OCI-M2 (cell line): Measurements from ENCODE around the gene ARFGAP1.

Source experiments
- DNase-seq: peaks from one replicate; lab custom pipeline; 2025; ENCODE audit not compliant: unreplicated experiment; lab: John Stamatoyannopoulos, UW

ARFGAP1 gene

DNA sequence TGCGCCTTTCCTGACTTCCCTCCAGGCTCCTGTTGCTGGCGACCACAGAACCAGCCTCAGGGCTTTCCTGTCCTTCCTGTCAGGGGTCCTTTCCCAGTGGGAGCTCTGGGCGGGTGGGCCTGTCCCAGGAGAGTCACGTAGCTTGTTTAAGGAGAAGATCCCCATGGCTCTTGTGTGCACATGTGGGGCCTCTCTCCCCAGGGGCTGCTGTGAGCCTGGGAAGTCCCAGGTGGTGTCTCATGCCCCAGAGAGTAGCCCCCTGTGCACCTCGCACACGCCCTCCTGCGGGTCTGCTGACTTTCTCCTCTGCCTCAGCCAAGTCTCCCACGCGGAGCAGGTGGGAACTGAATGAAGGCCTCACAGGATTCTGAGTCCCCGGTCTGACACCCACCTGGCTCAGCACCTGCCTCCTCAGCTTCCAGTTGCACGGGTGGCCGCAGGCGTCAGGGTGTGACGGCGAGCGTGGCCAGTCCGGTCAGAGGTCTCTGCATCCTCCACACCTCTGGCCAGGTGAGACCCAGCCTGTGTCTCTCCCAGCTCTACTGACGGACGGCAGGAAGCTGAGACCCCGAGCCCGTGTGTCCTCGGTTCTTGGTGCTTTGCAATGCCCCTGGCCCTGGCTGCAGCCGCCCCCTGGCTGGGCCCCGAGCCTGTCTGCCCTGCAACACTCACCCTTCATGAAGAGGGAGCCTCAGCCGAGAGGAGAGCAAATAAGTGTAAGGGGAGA, 12.7 kb upstream of the ARFGAP1 start:
- no peak for DNase-seq

DNA sequence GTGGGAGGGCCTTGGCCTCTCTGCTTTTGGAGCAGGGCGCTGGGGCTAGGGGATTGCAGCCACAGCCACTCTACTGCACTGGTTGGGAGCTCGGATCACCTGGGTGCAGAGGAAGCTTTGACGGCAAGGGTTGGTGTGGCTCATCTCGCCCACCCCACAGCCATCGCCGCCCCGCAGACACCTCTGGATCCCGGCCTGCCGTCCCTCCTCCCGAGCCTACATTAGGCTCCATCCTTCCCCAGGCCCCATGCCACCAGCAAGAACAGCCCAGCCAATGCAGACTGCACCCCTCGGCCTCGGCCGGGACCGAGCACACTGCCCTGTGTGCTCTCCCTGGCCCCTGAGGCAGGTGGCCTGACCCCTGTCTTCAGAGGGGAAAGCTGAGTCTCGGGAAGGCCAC, 12.1 kb upstream of the ARFGAP1 start:
- DNase-seq: no peak

- DNase-seq: no peak
These were observed 11.4 kb upstream of the ARFGAP1 start for GRCh38 chr20:63261060-63261794.

GRCh38 chr20:63261795-63262528, 10.7 kb upstream of the ARFGAP1 start:
- DNase-seq: no peak

- DNase-seq: no peak
These were observed 9.8 kb upstream of the ARFGAP1 start for GRCh38 chr20:63262836-63263235.

DNA sequence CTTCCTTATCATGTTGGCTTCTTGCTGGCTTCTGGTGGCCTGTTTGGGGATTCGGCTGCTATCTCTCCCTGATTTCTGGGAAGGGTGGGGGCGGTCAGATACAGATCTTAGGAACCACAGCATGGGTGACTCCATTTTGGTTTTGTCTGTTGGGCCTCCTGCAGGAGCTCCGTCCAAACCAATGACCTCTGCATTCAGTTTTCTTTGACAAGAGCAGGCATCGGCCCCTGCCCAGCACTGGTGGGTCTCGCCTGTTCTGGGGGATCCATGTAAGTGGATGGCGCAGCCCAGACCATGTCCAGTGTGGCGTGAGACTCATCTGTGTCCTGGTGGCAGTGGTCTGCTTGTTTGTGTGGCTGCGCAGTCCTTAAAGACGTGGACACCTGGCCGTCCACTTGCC, 8.6 kb upstream of the ARFGAP1 start:
- DNase-seq: no peak

DNA sequence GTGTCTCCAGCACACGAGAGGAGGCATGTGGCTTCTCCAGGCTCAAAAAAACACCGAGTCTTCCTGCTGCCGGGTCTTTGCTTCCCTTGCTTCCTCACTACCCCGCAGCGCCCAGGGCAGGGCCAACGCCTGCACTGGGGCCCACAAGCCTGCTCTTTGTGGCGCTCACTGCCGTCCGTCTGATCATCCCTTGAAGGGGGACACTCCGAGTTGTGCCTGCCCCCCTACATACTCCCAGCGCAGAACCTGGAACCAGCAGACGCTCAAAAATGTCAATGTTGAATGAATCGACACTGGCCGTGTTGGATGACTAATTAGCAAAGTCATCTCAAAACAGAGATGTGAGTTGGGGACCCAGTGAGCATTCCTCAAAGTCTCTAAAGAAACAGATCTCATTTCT, 8.1 kb upstream of the ARFGAP1 start:
- DNase-seq: no peak

DNA sequence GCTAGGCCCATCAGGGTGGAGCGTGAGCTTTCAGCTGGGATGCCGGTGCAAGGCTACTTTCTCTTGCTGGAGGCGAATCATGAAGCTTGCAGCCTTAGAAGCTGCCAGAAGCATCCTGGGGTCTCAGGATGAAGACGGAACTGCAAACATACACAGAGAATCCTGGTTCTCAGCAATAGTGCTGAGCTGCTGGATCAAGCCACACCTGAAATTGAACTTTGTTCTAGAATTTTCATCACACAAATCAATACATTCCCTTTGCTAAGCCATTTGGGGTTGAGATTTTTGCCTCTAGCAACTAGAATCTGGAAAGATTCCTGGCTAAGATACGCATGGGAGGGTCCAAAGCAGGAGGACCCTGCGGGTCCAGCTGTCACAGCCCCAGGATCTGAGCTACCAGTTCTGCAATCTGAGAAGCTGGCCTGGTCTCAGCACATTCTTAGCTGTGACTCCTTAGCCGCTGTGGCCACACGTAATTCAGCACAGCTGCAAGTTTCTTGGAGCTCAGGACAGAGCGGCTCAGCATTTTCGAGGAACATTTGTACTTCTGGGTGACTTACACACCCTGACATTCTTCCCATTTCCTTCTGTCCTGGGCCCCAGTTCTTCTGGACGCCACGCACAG, 6.6 kb upstream of the ARFGAP1 start:
- DNase-seq: no peak

- no peak for DNase-seq
These were observed 4.9 kb upstream of the ARFGAP1 start for GRCh38 chr20:63267691-63268090.

GRCh38 chr20:63268256-63268655, 4.4 kb upstream of the ARFGAP1 start:
- DNase-seq: no peak

- no peak for DNase-seq
These were observed 3.8 kb upstream of the ARFGAP1 start for GRCh38 chr20:63268671-63269439.

DNA sequence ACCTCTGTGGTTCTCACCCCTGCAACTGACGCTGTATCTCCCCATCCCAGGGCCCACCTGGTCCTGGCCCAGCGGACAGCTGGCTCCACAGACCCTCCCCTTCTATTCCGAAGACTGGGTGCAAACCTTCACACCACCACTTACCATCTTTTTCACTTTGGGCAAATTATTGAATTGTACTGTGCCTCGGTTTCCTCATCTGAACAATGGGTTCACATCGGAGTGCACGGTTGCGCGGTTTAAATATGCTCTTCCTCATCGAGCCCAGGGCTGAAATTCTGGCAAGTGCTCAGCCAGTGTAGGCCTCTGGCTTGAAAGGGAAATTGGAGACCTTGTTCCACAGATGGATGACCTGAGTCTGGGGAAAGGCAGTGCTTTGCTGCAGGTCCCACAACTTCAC, 2.9 kb upstream of the ARFGAP1 start:
- DNase-seq: no peak

DNA sequence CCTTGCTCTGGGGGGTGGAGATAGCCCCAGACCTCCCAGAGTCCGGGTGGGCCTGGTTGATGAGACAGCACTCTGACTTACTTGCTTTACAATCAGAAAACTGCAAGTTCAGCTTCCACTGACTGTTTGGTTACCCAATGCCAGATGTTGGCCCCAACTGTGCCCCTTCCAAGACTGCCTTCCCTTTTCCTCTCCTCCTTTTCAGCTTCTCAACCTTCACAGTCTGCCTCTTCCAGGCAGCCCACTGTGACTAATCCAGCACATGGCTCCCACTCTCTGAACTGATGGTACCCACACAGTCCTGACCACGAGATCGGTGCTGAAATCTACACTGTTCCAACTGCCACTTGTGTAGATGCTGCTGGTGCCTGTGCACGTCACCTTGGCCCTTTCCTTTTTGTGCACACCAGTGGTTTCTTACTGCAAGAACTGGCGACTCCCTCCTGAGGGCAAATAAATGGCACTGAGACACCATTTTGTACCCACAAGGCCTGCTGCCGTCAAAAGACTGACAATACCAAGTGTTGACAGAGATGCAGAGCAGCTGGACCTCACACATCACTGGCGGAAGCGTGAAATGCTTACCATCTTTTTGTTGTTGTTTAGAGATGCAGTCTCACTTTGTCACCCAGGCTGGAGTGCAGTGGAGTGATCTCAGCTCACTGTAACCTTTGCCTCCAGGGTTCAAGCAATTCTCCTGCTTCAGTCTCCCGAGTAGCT, 1.8 kb upstream of the ARFGAP1 start:
- no peak for DNase-seq

- no peak for DNase-seq
These were observed 506 bp downstream of the ARFGAP1 start for GRCh38 chr20:63273059-63273579.

GRCh38 chr20:63273635-63274380, 1.2 kb downstream of the ARFGAP1 start:
- DNase-seq: no peak

- no peak for DNase-seq
These were observed 2.0 kb downstream of the ARFGAP1 start for GRCh38 chr20:63274381-63275228.

GRCh38 chr20:63275825-63276224, 3.2 kb downstream of the ARFGAP1 start:
- DNase-seq: no peak

- no peak for DNase-seq
These were observed 4.3 kb downstream of the ARFGAP1 start for GRCh38 chr20:63276956-63277355.
